ENCODE data around the gene SKIC8.
"Not testable (repeated sequence)": the region's sequence is repeated elsewhere in the genome, so short reads cannot be mapped to it uniquely, and the experiment has no call there.

The SKIC8 gene

DNA sequence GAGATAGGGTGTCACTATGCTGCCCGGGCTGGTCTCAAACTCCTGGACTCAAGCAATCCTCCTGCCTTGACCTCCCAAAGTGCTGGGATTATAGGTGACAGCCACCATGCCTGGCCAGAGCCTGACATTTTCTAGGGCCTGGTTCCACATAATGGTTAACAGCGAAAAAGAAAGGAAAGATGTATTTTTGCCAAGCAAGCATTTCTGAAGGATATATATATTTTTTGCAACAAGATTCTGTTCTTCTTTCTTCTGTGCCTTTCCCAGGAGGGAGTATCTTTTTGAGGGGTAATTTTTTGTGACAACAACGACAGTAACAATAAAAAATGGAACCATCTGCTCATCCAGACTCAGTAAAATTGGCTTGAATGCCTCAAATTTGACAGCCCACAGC is 43.4 kb downstream of the SKIC8 start:
- DNase-seq (ENCODE audit: low read depth, low spot score): no peak

DNA sequence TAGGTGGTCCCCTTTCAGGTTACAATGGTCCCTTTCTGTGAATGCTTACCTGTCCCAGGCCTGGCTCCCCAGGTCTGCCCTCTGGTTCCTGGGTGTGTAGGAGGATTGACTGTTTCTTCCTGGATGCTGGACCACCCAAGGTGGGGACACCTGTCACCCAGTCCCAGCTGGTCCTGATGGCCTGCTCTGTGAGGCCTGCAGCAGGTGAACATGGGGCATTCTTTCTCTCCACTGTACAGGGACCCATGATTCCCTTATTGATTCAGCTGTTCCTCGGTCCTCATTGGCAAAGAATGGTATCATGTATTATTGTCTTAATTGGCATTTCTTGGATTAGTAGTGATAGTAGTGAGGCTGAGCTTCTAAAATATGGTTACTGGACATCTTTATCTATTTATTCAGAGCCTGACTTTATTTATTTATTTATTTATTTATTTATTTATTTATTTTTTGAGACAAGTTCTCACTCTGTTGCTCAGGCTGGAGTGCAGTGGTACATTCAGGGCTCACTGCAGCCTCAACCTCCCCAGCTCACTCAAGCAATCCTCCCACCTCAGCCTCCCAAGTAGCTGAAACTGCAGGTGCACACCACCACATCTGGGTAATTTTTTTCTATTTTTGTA is 43.9 kb downstream of the SKIC8 start:
- no peak for DNase-seq (ENCODE audit: low read depth, low spot score)

DNA sequence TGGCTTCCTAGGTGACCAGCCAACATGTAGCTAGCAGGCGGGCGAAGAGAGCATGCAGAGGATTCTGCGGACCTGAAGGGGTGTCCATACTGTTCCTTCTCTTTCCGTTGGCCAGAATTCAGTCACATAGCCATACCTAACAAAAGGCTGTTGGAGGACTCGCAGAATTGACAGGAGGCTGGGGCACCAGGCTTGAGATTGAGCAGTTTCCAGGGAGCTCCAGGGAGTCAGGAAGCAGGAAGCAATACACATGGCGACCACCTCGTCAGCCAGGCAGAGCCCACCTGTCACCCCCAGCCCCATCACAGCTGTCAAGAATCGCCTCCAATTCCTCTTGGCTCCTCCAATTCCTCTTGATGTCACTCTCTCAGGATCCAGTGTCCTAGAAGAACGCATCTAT is 48.3 kb downstream of the SKIC8 start:
- DNase-seq (ENCODE audit: low read depth, low spot score): no peak

DNA sequence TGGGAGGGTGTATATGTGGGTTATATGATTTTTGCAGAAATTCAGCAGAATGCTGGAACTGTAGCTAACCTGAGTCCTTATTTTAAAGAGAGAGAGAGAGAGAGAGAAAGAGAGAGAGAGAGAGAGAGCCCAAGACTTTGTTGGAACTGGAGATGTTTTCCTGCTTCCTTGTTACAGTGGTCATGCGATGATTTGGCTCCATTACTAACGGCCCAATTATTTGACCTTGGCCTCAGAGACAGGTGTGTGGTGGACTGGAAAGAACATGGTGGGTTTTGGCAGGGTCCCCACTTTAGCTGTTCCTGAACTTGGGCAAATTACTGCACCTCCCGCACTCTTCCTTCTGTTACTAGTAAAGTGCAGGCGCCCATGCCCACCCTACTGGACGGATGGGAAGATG is 50.3 kb downstream of the SKIC8 start:
- no peak for DNase-seq (ENCODE audit: low read depth, low spot score)

DNA sequence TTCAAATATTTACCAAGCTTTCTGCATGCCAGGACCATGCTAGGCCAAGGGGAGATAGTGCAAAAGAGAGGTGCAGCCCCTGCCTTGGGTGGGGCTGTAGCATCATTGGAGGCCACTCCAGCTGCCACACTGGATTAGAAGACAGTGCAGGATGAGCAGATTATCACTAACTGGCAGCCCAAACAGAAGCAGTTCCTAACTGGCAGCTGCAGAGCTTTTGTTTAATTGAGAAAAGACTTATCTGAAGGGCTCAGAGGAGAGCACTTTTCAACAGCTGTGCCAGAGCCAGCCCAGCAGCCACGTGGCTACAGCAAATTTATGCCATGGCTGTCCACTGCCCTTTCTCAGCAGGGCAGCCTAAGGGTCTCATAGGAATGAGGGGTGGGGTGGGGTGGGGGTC is 51.5 kb downstream of the SKIC8 start:
- no peak for DNase-seq (ENCODE audit: low read depth, low spot score)

DNA sequence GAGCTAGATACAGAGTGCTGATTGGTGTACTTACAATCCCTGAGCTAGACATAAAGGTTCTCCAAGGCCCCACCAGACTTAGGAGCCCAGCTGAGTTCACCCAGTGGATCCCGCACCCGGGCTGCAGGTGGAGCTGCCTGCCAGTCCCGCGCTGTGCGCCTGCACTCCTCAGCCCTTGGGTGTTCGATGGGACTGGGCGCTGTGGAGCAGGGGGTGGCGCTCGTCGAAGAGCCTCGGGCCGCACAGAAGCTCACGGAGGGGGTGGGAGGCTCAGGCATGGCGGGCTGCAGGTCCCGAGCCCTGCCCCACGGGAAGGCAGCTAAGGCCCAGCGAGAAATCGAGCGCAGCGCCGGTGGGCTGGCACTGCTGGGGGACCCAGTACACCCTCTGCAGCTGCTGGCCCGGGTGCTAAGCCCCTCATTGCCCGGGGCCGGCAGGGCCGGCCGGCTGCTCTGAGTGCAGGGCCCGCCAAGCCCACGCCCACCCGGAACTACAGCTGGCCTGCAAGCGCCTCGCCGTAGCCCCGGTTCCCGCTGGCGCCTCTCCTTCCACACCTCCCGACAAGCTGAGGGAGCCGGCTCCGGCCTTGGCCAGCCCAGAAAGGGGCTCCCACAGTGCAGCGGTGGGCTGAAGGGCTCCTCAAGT is 53.3 kb downstream of the SKIC8 start:
- DNase-seq (ENCODE audit: low read depth, low spot score): not testable (repeated sequence)

DNA sequence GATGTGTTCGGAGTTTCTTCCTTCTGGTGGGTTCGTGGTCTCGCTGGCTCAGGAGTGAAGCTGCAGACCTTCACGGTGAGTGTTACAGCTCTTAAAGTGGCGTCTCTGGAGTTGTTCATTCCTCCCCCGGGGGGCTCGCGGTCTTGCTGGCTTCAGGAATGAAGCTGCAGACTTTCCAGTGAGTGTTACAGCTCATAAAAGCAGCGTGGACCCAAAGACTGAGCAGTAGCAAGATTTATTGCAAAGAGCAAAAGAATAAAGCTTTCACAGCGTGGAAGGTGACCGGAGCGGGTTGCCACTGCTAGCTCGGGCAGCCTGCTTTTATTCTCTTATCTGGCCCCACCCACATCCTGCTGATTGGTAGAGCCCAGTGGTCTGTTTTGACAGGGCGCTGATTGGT is 54.0 kb downstream of the SKIC8 start:
- DNase-seq (ENCODE audit: low read depth, low spot score): not testable (repeated sequence)

DNA sequence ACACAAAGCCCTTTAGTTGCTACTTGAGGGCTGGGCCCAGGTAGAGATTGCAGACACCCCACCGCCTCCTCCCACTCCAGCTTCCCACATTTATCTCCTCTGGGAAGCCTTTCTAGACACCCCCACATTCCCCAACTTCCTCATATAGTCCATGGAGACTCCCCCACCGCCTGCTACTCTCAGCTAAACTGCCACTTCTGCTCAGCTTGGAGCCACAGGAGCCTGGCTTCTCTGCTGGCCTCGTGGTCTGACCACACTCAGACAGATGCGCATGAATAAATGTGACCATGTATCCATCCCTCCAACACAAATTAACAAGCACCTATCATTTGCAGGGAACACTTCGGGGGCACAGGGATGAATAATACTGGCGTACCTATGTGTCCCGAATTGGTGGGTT is 54.5 kb downstream of the SKIC8 start:
- DNase-seq (ENCODE audit: low read depth, low spot score): no peak

DNA sequence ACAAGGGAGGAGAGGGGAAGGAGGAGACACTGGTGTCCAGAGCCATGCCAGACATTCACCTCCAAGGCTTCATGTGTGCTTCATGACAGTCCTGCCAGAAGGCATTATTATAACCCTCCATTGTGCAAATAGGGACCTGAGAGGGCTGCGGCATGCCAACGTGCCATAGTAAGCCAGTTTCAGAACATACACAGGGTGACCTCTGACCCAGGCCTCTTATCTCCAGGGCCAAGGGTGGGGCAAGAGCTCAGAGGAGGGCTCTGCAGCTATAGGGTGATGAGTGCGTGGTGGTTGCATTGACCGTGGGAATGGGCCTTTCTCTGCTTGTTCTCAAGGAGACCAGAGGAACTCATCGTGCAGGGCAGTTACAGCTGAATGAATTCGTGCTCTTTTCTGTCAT is 55.3 kb downstream of the SKIC8 start:
- no peak for DNase-seq (ENCODE audit: low read depth, low spot score)

DNA sequence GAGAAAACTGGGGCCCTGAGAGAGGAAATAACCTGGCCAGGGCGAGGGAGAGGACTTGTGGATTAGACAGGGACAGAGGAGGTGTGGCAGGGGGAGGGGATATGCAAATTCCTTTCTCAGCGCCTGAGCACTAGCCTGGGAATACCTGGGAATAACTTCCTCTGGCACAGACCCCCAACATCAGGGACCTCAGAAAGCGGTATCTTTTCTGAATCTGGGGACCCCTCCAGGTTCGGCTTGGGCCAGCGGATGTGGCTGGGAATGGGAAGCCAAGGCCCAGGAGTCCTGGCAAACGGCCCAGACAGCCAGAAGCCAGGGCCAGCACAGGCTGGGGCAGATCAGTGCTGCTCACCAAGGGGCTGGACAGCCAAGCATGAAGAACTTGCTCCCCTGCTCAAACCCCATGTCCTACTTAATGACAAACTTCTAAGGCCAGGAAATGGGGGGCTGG is 55.9 kb downstream of the SKIC8 start:
- DNase-seq (ENCODE audit: low read depth, low spot score): no peak

DNA sequence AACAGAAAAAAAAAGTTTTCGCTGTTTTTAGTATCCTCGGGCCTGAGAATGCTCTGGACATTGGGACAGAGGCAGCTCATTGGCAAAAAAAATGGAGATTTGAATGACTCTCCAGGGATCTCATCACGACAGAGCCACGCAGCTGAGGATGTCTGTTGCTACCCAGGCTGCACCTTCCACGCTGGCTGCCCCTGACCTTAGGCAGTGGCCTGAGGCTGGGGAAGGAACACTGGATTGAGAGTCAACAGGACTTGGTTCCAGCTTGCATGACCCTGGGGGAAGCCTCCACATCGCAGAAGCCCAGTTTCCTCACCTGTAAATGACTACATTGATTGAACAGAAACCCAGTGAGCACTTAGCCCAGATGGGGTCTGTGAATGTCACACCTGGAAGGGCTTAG is 56.4 kb downstream of the SKIC8 start:
- DNase-seq (ENCODE audit: low read depth, low spot score): no peak

DNA sequence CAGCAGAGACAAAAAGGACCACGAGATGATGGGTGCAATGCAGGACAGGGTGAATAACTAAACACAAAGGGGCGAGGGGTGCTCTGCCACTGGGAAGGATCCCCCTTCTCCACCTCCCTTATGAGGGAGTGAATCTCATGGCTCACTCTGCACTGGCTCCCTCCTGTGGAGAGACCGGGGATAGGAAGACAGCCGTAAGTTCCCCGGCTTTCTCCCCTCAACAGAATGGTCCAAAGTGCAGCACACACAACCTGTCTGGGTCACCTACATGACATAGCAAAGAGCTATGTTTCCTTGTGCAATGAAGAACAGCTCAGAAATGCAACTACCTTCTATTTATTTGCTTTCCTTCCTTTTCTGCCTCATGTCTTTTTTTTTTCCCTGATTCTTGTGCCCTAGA is 57.3 kb downstream of the SKIC8 start:
- no peak for DNase-seq (ENCODE audit: low read depth, low spot score)

DNA sequence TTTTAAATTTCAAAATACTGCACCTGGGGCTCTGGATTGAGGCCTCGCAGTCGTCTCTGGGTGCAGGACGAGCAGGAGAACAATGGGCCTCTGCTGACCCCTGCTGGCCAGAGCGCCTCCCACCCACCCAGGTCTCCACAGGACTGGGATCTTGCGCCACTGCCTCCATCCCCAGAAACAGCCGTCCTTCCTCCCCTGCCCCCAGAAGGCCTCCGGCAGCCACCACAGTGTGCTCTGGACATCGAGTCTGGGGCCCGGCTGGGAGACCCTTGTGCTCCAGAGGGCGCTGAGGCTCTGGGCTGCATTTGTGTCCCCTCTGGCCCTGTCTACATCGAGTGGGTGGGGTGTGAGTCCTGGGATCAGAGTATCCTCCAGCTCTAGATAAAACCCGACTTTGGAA is 58.4 kb downstream of the SKIC8 start:
- peak; percentile 63 for DNase-seq (ENCODE audit: low read depth, low spot score)

DNA sequence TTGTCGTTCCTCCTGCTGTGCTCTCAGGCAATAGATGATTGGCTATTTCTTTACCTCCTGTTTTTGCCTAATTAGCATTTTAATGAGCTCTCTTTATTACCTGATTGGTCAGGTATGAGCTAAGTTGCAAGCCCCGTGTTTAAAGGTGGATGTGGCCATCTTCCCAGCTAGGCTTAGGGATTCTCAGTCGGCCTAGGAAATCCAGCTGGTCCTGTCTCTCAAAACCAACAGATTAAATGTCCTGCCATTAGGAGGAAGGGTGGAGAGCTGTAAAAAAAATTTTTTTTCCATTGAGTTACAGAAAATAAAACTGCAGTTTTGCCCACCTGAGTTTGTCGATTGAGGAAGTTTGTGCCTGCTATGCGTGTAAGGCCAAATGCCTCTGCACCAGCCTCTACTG is 59.6 kb downstream of the SKIC8 start:
- no peak for DNase-seq (ENCODE audit: low read depth, low spot score)

DNA sequence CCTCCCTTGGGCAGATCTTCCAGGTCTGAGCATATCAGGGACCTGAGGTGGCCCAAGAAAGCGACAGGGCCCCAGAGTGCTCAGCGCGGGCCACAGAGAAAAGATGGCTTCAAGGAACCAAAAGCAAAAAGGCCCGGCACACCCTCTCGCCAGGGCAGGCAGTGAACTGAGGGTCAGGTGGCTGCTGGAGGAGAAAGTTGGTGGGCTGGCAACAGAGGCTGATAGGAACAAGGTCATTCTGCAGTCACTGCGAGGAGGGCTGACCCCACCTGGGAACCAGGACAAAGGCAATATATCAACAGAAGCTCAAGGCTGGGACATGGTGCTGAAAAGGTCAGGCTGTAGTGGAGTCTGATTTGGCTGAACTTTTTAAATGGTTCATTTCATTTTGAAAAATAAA is 62.3 kb downstream of the SKIC8 start:
- DNase-seq (ENCODE audit: low read depth, low spot score): no peak

DNA sequence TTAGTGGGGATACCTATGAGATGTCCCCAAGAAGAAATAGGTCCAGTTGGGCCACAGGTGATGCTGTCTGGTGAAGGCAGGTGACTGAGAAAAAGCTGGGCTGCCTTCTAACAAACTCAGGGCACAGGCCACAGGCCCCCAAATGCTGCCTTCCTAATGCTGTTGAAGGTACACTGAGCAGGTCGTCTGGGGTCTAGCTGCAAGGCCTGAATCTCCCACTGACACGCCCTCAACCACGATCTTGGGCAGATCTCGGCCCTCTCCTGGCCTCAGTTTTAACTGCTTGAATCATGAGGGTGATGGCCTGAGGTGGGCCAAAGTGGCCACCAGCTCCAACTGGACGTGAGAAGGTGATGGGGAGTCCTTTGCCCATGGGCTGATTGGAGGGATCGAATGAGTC is 62.9 kb downstream of the SKIC8 start:
- no peak for DNase-seq (ENCODE audit: low read depth, low spot score)

DNA sequence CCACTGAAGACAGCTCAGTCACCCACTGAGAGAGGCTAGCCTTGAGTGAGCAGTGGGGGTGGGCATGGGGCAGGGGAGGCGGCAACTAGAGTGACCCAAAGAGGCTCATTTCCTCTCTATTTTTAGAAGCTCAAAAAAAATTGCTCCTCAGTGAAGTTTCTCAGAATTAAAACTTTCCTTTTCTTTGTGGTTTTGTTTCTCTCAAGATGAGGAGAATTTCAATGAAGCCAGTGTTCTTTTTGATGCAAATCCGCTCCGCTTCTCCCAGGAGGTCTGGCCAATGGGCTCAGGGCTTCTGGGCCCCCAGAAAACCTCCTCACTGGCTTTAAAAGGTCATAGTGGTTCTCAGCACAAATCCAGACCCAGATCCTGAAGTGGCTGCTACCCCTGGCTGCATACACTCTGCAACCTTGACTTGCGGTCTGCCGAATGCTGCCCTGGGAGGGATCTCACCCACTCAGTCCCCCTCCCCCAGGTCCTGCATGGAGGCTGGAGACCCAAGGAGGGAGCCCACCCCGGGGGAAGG is 64.8 kb downstream of the SKIC8 start, which contains the start of gene ACSBG1:
Gene ACSBG1, minus strand, starts transcription at position 51 of the 526 bp plus-strand sequence. CDS start 64 bp downstream, outside the sequence.
- peak; percentile 63 for DNase-seq (ENCODE audit: low read depth, low spot score)

DNA sequence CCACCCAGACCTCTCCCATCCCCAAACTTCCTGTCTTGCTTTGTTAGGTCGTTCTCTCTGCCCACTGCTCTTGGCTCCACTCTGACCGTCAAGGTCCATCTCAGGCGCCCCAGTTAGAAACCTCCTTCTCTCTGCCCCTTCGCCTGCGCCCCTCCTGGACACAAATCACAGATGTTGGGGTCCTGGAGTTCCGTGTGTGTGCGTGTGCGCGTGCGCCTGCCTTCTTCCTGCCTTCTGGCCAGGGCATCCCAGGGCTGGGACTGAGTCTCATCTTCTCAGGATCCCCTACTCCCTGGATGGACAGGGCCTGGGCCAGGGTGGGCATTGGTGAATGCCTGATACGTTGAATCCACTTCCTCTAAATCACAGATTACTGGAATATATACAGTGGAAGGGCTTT is 65.9 kb downstream of the SKIC8 start:
- DNase-seq (ENCODE audit: low read depth, low spot score): no peak

Measured in iPS DF 19.7 (cell line).